Prostate gland (tissue), 2 donors: ENCODE data around the gene KIF26B.

ENCODE experiments used
- POLR2A ChIP-seq: fragments of 450-650 bp; IDR thresholded peaks from one replicate; pipeline ENCODE4 v1.6.1; 2016; ENCODE audit warnings: antibody characterized with exemption, mild to moderate bottlenecking
- TF ChIP-seq, protein P1 (sequence below), 4 experiments: fragments of 200-600 bp in 2 of 4; fragments of 450-650 bp in 2 of 4; sonication (generic) in 2 of 4; IDR thresholded peaks; 1 replicate in 3 of 4; 2 replicates in 1 of 4; pipeline ENCODE4 v1.5.1; 2016 to 2019; ENCODE audit warnings: antibody characterized with exemption in 4 of 4, mild to moderate bottlenecking in 2 of 4, moderate library complexity in 2 of 4

DNA sequence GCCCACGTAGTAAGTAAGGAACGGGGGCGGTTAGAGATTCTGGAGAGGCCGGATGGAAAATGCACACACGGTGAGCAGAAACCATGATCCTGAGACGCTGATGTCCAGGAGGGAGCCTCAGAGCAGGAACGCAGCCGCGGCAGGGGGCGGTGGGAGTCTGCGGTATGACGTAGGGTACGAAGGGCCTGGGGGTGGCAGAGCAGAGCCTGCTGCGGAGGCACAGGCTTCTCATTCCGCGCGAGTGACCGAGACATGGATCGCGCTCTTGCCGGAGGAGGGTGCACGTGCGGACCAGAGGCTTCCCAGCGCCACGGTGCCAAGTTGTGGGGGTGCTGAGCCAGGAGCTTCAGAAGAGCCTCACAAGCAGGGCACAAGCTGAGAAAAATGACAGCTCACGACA is 176.2 kb downstream of the KIF26B start:
- TF ChIP-seq, protein P1, sequence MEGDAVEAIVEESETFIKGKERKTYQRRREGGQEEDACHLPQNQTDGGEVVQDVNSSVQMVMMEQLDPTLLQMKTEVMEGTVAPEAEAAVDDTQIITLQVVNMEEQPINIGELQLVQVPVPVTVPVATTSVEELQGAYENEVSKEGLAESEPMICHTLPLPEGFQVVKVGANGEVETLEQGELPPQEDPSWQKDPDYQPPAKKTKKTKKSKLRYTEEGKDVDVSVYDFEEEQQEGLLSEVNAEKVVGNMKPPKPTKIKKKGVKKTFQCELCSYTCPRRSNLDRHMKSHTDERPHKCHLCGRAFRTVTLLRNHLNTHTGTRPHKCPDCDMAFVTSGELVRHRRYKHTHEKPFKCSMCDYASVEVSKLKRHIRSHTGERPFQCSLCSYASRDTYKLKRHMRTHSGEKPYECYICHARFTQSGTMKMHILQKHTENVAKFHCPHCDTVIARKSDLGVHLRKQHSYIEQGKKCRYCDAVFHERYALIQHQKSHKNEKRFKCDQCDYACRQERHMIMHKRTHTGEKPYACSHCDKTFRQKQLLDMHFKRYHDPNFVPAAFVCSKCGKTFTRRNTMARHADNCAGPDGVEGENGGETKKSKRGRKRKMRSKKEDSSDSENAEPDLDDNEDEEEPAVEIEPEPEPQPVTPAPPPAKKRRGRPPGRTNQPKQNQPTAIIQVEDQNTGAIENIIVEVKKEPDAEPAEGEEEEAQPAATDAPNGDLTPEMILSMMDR (IDR thresholded peaks at IDR 0.05) = no peak
- no peak for TF ChIP-seq POLR2A
